DOHH2 (cell line): ENCODE measurements around the gene DIS3L2.

Source experiments
- EZH2phosphoT487 ChIP-seq: fragments of 200-600 bp; sonication (generic); IDR thresholded peaks from 2 replicates; pipeline ENCODE4 v1.6.1; 2017; ENCODE audit warnings: borderline replicate concordance, mild to moderate bottlenecking, antibody characterized with exemption, low read length, moderate library complexity, mixed read lengths
- TF ChIP-seq, protein P1 (sequence below): fragments of 200-600 bp; sonication (generic); IDR thresholded peaks from one replicate; pipeline ENCODE4 v1.5.1; 2014; ENCODE audit warnings: antibody characterized with exemption, mild to moderate bottlenecking, low read depth, low read length; ENCODE audit not compliant: poor library complexity, severe bottlenecking

DNA sequence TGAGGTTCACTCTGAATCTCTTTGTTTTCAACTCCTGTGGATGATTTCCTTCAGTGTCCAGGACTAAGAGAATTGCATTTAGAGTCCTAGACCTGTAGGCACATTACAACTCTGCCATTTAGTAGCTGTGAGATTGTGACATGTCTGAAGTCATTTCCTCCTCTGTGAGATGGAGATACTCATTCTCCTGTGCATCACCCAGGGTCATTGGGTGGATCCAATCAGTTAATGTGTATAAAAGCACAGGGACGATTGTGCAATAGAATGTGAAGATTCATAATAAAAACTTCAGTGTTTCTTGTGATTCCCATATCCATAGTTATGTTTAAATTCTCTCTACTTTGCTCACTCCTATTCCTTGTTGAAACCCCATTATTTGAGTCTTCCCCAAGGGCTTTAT is 113.6 kb downstream of the DIS3L2 start:
- TF ChIP-seq, protein P1, sequence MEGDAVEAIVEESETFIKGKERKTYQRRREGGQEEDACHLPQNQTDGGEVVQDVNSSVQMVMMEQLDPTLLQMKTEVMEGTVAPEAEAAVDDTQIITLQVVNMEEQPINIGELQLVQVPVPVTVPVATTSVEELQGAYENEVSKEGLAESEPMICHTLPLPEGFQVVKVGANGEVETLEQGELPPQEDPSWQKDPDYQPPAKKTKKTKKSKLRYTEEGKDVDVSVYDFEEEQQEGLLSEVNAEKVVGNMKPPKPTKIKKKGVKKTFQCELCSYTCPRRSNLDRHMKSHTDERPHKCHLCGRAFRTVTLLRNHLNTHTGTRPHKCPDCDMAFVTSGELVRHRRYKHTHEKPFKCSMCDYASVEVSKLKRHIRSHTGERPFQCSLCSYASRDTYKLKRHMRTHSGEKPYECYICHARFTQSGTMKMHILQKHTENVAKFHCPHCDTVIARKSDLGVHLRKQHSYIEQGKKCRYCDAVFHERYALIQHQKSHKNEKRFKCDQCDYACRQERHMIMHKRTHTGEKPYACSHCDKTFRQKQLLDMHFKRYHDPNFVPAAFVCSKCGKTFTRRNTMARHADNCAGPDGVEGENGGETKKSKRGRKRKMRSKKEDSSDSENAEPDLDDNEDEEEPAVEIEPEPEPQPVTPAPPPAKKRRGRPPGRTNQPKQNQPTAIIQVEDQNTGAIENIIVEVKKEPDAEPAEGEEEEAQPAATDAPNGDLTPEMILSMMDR: no peak
- no peak for TF ChIP-seq EZH2phosphoT487
